SH-SY5Y (cell line): ENCODE measurements around the gene MRAS.

Experiments used
- GATA2 ChIP-seq: IDR thresholded peaks from 2 replicates; pipeline ENCODE4 v1.6.1; 2011; ENCODE audit warnings: mild to moderate bottlenecking, low read depth, low read length
- GATA3 ChIP-seq: IDR thresholded peaks from 2 replicates; pipeline ENCODE4 v1.6.1; 2011; ENCODE audit warnings: low read depth, mild to moderate bottlenecking, low read length, moderate library complexity

DNA sequence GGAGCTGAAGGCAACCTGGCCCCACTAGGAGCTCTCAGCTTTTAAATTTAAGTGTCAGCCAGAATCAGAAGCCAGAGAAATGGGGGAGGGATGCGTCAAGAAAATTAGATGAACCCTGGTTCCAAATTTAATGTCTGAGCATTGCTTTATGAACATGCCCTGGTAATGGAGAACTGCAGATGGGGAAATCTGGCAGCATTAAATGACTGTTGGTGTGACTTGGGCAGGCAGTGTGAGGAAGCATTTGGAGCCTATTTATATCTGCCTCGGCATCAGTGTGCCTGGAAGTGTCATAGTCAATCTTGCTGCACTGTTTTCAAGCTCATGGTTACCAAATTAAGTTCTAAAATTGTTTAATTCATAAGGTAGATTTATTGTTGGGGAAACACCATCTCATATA is 47.7 kb upstream of the MRAS start:
- TF ChIP-seq GATA2 = no peak
- TF ChIP-seq GATA3 = no peak
